ENCODE data around the gene CAMSAP3. TPM values are rescaled to one million over a fixed set of nuclear protein-coding genes. Genes with fewer than 3 reads are reported as not detected.

Gene CAMSAP3
- total RNA-seq, 1 donor from 2014 or later: not detected

DNA sequence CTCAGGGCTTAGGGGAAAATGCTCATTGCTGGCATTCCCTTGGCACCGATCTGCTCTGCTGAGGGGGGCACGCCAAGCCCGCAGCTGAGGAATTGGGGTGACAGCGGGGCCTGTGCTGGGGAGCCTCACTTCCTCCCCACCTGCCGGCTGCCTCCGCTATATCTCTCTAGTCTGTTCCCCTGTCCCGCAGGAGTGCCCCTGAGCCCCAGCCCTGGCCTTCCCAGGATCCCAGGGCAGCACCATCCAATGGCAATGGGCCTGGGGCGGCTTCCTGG is 50.7 kb downstream of the CAMSAP3 start:
- DNase-seq (ENCODE audit: low read depth): no peak

- no peak for DNase-seq (ENCODE audit: low read depth)
These were observed 51.5 kb downstream of the CAMSAP3 start for GRCh38 chr19:7647156-7647555.

- no peak for DNase-seq (ENCODE audit: low read depth)
These were observed 52.8 kb downstream of the CAMSAP3 start for GRCh38 chr19:7648265-7649014.

GRCh38 chr19:7650148-7650547 is 54.5 kb downstream of the CAMSAP3 start:
- DNase-seq (ENCODE audit: low read depth): no peak

GRCh38 chr19:7652061-7652641 is 56.5 kb downstream of the CAMSAP3 start:
- DNase-seq (ENCODE audit: low read depth): peak; percentile 83

GRCh38 chr19:7654401-7654800 is 58.7 kb downstream of the CAMSAP3 start:
- DNase-seq (ENCODE audit: low read depth): peak; percentile 40

DNA sequence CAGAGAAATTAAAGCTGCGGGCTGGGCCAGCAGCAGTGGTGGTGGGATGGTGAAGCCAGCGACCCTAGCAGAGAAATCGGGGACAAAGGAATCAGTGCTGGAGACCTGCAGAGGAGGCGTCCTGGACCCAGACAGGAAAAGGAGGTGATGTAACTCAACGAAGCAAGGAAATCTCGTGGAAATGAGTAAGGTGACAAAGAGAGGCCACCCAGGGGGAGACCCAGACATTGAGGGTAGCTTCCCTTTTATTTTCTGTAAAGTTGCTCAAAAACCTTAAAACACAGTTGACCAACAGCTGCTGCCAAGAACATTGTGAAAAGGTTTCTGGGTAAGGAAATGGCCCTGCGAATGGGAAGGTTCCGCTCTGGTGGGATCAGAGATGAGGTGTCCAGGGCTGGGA is 59.9 kb downstream of the CAMSAP3 start:
- DNase-seq (ENCODE audit: low read depth): no peak

GRCh38 chr19:7657131-7657751 is 61.6 kb downstream of the CAMSAP3 start:
- no peak for DNase-seq (ENCODE audit: low read depth)

- DNase-seq (ENCODE audit: low read depth): peak; percentile 40
These were observed 62.6 kb downstream of the CAMSAP3 start for GRCh38 chr19:7658219-7658686.

DNA sequence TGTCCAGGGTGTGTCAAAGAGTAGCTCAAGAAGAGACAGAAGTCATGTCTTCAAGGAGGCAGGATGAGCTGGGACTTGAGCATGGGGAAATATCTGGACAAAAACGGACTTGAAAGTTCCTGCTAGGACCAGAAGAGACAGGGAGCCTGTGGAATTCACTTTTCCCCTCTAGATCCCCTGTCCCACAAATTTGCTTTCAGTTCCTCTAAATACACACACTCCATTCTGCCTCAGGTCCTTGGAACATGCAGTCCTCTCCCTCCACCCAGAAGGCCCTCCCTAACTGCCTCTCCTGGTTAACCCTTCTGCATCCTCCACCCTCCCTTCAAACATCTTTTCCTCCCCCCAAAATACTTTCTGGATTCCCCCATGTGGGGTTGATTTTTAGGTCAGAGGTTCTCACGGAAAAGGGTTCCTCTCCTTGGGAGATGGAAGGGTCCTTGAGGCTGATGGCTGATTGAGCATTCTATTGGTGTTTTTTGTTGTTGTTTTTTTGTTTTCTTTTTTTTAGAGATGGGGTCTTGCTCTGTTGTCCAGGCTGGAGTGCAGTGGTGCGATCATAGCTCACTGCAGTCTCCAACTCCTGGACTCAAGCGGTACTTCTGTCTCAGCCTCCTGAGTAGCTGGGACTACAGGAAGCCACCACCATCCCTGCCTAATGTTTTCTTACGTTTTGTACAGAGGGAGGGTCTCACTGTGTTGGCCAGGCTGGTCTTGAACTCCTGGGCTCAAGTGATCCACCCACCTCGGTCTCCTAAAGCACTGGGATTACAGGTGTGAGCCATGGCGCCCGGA is 66.3 kb downstream of the CAMSAP3 start:
- DNase-seq (ENCODE audit: low read depth): no peak

DNA sequence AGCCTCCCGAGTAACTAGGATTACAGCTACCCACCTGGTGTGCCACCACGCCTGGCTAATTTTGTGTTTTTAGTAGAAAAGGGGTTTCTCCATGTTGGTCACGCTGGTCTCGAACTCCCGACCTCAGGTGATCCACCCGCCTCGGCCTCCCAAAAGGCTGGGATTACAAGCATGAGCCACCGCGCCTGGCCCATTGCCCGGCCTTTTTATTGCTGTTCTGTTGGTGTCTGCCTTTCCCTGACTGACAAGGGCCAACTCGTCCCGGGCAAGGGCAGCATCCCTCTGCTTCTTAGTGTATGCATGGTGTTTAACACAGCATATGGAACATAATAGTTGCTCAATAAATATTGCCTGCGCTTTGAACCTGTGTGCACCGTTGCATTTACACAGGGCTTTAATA is 67.0 kb downstream of the CAMSAP3 start:
- no peak for DNase-seq (ENCODE audit: low read depth)

- DNase-seq (ENCODE audit: low read depth): peak; percentile 73
These were observed 68.0 kb downstream of the CAMSAP3 start for GRCh38 chr19:7663706-7664105.

GRCh38 chr19:7665076-7665475 is 69.4 kb downstream of the CAMSAP3 start:
- no peak for DNase-seq (ENCODE audit: low read depth)

Small RNA genes within 50 kb of the gene (microRNA-seq; reads per million reads assigned to microRNA genes)
- not detected for gene MIR6792

Other genes starting within 250 kb of the CAMSAP3 start
- 37.9 and 43.6 TPM in 2 replicates for gene ARHGEF18, start 246.9 kb upstream of the CAMSAP3 start, total RNA-seq
- 2.4 and 5.0 TPM in 2 replicates for gene PEX11G, start 106.8 kb upstream of the CAMSAP3 start, total RNA-seq
- 70.8 and 83.6 TPM in 2 replicates for gene ZNF358, start 79.8 kb upstream of the CAMSAP3 start, total RNA-seq
- gene MCOLN1, start 73.2 kb upstream of the CAMSAP3 start, total RNA-seq: 9.2 and 10.7 TPM in 2 replicates
- gene PNPLA6, start 60.1 kb upstream of the CAMSAP3 start, total RNA-seq: 92.8 and 127 TPM in 2 replicates
- 30.5 and 31.2 TPM in 2 replicates for gene XAB2, start 33.7 kb downstream of the CAMSAP3 start, total RNA-seq
- 8.8 and 15.9 TPM in 2 replicates for gene PET100, start 33.9 kb downstream of the CAMSAP3 start, total RNA-seq
- gene PCP2, start 37.9 kb downstream of the CAMSAP3 start, total RNA-seq: not detected in 2 replicates
- gene STXBP2, start 41.2 kb downstream of the CAMSAP3 start, total RNA-seq: 1.9 TPM in 1 of 2 replicates, not detected in the other
- gene RETN, start 73.2 kb downstream of the CAMSAP3 start, total RNA-seq: not detected in 2 replicates
- not detected in 2 replicates for gene MCEMP1, start 81.2 kb downstream of the CAMSAP3 start, total RNA-seq
- gene TRAPPC5, start 85.0 kb downstream of the CAMSAP3 start, total RNA-seq: 50.4 and 95.9 TPM in 2 replicates
- not detected in 2 replicates for gene FCER2, start 106.3 kb downstream of the CAMSAP3 start, total RNA-seq
- not detected in 2 replicates for gene CLEC4G, start 136.2 kb downstream of the CAMSAP3 start, total RNA-seq
- gene CD209, start 151.7 kb downstream of the CAMSAP3 start, total RNA-seq: not detected in 2 replicates
- not detected in 2 replicates for gene CLEC4M, start 167.4 kb downstream of the CAMSAP3 start, total RNA-seq
- gene EVI5L, start 234.4 kb downstream of the CAMSAP3 start, total RNA-seq: 25.2 and 25.4 TPM in 2 replicates